Ecto neural progenitor cell (in vitro differentiated cells): Measurements from ENCODE around the gene PANX1.

Source experiments
- DNase-seq: peaks from one replicate; pipeline ENCODE4 v3.0.0-alpha.2; 2018; ENCODE audit warnings: low spot score

The PANX1 gene

DNA sequence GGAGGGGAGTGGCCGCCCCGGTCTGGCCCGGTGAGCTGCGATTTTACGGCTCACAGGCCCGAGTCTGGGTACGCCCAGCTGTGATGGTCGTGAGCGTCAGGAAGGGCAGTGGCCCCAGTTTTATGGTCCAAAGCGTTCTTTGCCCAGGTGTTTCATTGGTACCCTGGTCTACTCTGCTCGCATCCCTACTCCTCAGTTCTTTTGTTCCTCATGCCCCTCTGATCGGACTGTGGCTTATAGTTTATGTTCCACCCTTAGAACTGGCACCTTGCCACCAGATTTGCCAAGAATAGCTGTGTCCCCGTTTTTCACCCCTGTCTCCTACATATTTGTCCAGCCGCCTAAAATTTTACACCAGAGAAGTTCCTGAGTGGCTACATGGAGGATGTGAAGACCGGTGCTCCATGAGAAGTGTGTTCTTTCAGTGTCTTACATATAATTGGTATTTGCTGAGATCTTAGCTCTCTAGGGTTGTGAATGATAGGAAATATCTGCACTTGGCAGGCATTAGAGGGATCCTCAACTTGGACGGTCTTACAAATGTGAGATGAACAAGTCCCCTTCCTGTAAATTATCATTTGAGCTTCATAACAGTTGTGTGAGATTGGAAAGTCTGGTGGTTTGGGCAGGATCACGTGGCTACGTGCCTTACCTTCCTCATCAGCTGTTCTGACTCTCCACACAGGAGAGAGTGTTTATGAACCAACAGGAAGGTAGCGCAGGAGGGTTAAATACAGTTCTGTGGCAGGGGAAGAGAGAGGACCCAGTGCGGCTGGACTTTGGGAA, 1.1 kb downstream of the PANX1 start:
- DNase-seq: no peak

DNA sequence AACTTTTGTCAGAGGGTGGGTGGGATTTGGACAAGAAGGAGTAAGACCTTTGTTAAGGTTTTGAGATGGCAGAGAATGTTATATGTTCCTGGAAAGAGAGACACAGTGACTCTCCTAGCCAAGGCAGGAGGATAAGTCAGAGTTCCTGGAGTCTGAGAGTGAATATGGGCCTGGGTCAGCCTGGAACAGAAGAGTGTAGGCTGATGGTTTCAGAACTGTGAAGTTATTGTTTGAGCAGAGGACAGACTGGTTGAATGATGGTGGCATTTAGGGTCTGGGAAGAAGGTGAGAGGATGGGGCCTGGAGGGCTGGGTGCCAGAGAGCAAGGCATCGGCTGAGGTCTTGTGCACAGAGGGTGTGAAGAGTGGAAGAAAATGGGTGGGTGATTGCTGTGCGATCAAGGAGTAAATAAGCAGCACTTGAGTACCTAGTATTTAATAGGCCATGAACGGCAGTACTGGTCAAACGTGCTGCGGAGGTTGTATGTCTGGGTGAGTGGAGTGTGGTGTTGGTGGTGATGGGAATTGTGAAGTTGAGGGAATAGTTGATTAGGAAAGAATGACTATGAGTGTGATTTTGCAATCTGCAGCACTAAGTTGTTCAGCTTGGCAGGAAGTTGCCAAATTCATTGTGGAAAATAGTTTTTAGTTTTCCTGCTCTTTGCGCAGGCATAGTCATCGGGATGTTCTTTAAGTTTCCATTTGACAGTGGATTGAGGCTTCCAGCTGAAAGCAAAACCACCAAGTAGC, 1.8 kb downstream of the PANX1 start:
- DNase-seq: no peak

- DNase-seq: no peak
Measured at GRCh38 chr11:94131047-94131717, 2.5 kb downstream of the PANX1 start.

- DNase-seq: no peak
Measured at GRCh38 chr11:94131718-94132115, 3.1 kb downstream of the PANX1 start.

GRCh38 chr11:94132152-94132558, 3.5 kb downstream of the PANX1 start:
- no peak for DNase-seq

- DNase-seq: no peak
Measured at GRCh38 chr11:94132823-94133408, 4.3 kb downstream of the PANX1 start.

GRCh38 chr11:94133752-94134151, 5.1 kb downstream of the PANX1 start:
- DNase-seq: no peak

GRCh38 chr11:94134651-94135512, 6.2 kb downstream of the PANX1 start:
- DNase-seq: no peak

DNA sequence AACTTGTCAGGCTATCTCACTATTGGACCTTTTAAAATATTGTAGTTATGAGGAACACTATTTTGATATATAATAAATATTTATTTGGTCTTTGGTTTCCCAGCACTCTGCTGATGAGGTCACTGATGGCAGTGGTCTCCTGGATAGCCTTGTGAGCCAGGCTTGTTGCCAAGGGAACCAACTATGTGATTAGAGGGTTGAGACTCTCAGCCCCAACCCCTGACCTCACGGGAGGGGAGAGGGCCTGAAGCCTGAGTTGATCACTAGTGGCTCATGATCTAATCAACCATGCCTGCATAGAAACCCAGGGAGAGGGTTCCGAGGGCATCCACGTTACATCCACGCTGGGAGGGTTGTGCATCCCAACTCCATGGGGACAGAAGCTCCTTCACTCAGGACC, 10.8 kb downstream of the PANX1 start:
- DNase-seq: peak; percentile 77

DNA sequence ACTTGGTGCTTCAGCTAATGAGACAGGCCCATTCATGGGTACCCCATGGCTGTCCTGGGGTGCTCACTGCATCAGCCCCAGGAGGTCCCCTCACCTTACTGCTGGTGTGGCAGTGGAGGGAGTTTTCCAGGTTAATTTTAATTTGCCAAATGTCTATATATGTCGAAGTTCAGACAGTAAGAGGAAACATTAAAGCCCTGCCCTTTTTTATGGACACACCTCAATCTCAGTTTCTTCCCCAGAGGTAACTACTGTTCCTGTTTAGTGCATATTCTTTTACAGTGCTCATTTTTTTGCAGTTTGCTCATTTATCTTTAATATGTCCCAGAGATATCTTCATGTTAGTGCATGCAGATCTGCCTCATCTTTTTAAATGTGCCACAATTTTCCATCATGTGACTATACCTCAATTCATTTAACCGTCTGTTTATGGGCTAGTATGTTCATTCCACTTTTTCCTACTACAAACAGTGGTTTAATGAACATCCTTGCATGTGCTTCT, 11.6 kb downstream of the PANX1 start:
- no peak for DNase-seq

GRCh38 chr11:94141511-94142307, 13.1 kb downstream of the PANX1 start:
- DNase-seq: no peak

- no peak for DNase-seq
Measured at GRCh38 chr11:94142308-94143281, 14.0 kb downstream of the PANX1 start.

DNA sequence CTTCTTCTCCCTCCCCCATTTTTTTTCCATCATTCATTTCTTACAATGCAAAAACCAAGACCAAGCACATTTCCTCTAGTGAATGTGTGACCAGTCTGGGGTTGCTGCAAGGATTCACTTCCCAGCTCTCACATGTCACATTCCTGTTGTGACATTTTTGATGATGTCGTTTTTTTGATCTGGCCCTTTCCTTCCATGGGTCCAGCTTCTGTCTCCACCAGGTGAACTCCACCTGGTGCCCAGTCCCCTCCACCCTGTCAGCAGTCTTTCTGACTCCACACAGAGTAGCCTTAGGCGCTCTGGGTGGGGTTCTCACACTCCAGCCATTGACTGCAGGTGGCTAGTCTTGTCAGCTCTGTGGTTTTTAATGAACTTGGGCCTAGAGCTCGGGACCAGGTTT, 15.6 kb downstream of the PANX1 start:
- no peak for DNase-seq

DNA sequence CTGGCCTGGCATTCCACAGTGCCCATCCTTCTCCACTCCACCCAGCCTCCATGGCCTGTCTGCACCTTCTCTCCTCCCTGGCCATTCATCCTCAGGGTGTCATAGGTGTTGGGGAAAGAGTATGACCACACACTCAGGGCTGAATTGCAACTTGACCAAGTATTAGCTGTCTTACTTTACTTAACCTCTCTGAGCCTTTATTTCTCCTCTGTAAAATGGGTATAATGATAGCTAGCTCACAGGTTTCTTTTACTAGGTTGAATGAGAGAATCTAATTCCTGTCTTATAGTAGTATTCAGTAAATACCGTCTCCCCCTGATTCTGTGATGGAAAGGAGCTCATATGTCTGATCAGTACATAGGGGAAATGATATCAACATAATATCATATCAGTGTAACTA, 16.0 kb downstream of the PANX1 start:
- no peak for DNase-seq

- no peak for DNase-seq
Measured at GRCh38 chr11:94145431-94145830, 16.8 kb downstream of the PANX1 start.

DNA sequence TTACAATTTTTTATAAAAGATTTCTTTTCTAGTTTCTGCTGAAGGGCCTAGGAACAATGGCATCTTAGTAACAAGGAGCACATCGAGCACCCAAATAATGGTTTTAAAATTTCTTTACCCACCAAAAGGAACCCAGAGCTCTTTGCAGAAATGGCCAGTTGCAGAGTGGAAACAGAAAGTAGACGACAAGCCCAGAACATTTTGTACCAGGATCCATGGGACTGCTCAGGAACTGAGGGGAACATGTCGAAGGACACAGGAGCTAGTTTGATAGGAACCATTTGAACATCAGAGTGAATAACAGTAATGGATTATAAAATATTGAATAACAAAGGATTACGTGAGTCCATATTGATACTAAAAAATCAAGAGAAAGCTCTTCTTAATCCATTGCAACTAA, 17.3 kb downstream of the PANX1 start:
- no peak for DNase-seq

DNA sequence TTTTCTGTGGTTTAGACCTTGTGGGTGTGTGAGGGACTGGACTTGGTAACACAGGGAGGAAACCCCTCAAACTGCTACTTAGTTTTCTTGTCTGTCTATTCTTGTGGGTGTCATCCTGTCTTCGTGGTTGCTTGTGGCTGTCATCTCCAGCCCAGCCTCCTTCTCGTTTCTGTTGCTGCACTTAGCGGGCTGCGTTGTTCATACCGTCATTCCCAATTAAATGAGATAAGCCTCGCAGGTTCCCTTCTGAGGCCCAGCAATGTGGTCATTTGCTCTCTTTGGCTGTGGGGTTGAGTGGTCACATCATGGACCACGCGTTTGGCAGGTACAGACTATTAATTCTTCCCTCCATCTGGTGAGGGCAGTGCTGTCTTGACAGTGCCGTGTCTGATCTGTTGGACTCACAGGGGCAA, 18.8 kb downstream of the PANX1 start:
- DNase-seq: no peak

DNA sequence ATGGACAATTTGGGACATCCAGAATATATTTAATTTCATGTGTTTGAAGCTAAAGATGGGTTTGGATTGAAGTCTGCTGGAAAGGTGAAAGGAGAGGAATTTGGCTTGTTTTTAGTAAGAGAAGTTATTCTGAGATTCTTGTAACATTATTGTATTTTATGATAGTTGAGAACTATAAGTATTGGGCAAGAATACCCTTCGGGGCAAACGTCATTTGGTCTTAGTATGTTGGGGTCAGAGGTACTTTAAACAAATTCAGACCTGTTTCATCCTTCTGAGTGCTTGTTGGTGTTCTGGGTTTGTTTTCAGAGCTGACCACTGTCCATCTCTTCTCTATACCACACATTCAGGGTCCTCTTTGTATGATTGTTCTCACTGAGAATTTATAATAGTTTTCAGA, 19.5 kb downstream of the PANX1 start:
- DNase-seq: no peak

DNA sequence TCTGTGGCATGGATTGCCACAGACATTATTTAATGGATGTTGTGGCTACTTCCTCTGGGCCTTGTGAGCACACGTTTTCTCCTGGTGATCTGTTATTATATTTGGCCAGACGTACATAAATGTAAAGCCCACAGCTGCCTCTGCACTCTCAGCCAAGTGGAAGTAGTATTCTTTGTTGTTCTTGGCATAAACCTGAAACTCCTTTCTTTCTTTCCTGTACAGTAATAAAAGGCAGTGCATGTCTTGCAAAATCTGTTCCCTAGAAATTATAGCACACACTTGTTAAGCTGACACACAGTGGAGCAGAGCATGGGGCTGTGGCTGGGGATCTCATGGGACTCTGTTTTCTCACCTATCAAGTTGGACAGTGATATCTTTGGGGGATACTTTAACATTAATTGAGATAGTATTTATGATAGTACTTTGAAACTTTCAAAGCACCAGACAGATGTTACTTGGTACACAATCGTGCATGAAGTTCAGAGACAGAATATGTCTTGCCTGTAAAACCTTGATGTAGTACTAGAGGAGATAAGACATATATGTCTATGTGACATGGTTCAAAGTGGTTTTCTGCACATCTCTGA, 20.9 kb downstream of the PANX1 start:
- no peak for DNase-seq
